Brain microvascular endothelial cell (primary cell): ENCODE results near the gene DGKE.

ENCODE experiments used
- DNase-seq: peaks from one replicate; pipeline ENCODE4 v3.0.0-alpha.2; 2020
- H3K27ac ChIP-seq: fragments of 250-450 bp; sonication (Bioruptor Pico); 2 replicates; pipeline ENCODE4 v1.5.1; 2020; ENCODE audit warnings: mild to moderate bottlenecking, moderate library complexity
- H3K27me3 ChIP-seq: fragments of 250-450 bp; sonication (Bioruptor Pico); replicated peaks from 2 replicates; pipeline ENCODE4 v1.5.1; 2020; ENCODE audit warnings: mild to moderate bottlenecking
- H3K36me3 ChIP-seq: fragments of 250-450 bp; sonication (Bioruptor Pico); replicated peaks from 2 replicates; pipeline ENCODE4 v1.5.1; 2020; ENCODE audit warnings: mild to moderate bottlenecking
- H3K4me3 ChIP-seq: 2 replicates; pipeline ENCODE4 v1.5.1; 2011; ENCODE audit warnings: low read depth, mild to moderate bottlenecking, control low read depth, low read length, moderate library complexity
- in situ Hi-C: cut with HindIII; loops from 2 replicates; pipeline ENCODE4 v1.10.0; 2017; ENCODE audit warnings: low sequenced_read_pairs, low pct_ligation_motif_present
- TF ChIP-seq, protein P1 (sequence below): IDR thresholded peaks from 2 replicates; pipeline ENCODE4 v1.5.1; 2011; ENCODE audit warnings: low read depth, mild to moderate bottlenecking, moderate library complexity, low read length, control low read depth, inconsistent platforms; ENCODE audit errors: missing control alignments

DGKE gene

GRCh38 chr17:56887552-56888467, 53.9 kb downstream of the DGKE start:
- Histone ChIP-seq H3K27ac (no peak overlapping the region), H3K36me3 (peaks cover 6% of the 10 kb centered on the region), H3K4me3 (no peak overlapping the region), H3K27me3 (no peaks in the 10 kb centered on the region)
- in situ Hi-C loops = no loop called here
- TF ChIP-seq, protein P1, sequence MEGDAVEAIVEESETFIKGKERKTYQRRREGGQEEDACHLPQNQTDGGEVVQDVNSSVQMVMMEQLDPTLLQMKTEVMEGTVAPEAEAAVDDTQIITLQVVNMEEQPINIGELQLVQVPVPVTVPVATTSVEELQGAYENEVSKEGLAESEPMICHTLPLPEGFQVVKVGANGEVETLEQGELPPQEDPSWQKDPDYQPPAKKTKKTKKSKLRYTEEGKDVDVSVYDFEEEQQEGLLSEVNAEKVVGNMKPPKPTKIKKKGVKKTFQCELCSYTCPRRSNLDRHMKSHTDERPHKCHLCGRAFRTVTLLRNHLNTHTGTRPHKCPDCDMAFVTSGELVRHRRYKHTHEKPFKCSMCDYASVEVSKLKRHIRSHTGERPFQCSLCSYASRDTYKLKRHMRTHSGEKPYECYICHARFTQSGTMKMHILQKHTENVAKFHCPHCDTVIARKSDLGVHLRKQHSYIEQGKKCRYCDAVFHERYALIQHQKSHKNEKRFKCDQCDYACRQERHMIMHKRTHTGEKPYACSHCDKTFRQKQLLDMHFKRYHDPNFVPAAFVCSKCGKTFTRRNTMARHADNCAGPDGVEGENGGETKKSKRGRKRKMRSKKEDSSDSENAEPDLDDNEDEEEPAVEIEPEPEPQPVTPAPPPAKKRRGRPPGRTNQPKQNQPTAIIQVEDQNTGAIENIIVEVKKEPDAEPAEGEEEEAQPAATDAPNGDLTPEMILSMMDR = no peak
- DNase-seq = no peak

- no peaks in the 10 kb centered on the region for H3K27me3 ChIP-seq
- no peak overlapping the region for H3K27ac ChIP-seq
- in situ Hi-C loops = no loop called here
- no peak overlapping the region for H3K4me3 ChIP-seq
- TF ChIP-seq, protein P1 = no peak
- H3K36me3 ChIP-seq = peaks cover 12% of the 10 kb centered on the region
- no peak for DNase-seq
Measured at GRCh38 chr17:56890390-56890789, 56.4 kb downstream of the DGKE start.

GRCh38 chr17:56890906-56891674, 57.1 kb downstream of the DGKE start:
- in situ Hi-C loops = no loop called here
- peaks cover 12% of the 10 kb centered on the region for H3K36me3 ChIP-seq

DNA sequence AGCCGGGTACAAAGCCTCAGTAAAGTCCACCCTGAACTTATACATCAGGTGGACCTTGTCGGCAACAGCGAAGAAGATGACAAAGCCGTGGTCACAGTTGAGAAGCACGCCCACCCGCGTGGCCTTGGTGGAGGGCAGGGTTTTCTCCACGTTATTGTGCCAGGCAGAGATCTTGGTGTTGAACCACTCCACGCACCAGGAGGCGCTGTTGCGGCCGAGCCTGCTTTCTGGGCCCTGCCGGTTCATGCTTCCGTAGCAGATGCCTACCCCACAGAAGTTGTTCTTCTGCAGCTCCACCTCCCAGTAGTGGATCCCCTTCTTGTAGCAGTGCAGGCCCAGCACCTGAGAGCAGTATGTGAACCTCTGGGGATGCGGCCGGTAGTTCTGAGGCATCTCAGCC, 57.8 kb downstream of the DGKE start:
- TF ChIP-seq, protein P1 = peak; percentile 64
- H3K27ac ChIP-seq = no peak overlapping the region
- no peaks in the 10 kb centered on the region for H3K27me3 ChIP-seq
- in situ Hi-C loops = no loop called here
- H3K4me3 ChIP-seq = no peak overlapping the region
- H3K36me3 ChIP-seq = peaks cover 12% of the 10 kb centered on the region
- DNase-seq = no peak

More at GRCh38 chr17:56890906-56891674, 57.1 kb downstream of the DGKE start:
- Histone ChIP-seq H3K27me3 (no peaks in the 10 kb centered on the region), H3K27ac (no peak overlapping the region), H3K4me3 (no peak overlapping the region)
- DNase-seq = no peak
- TF ChIP-seq, protein P1 = no peak

DNA sequence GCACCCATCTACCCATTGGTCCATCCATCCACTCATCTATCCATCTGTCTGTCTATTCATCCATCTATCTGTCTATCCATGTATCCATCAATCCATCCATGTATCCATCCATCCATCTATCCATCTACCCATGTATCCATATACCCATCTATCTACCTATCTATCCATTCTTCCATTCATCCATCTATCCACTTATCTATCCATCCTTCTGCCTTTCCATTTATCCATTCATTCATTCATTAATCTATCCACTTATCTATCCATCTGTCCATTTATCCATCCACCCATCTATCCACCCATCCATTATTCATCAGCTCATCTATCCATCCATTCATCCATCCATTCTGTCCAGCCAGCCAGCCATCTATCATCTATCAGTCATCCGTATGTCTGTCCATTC, 58.4 kb downstream of the DGKE start:
- no peaks in the 10 kb centered on the region for H3K27me3 ChIP-seq
- H3K36me3 ChIP-seq = peaks cover 12% of the 10 kb centered on the region
- H3K4me3 ChIP-seq = no peak overlapping the region
- TF ChIP-seq, protein P1 = no peak
- no peak for DNase-seq
- no peak overlapping the region for H3K27ac ChIP-seq
- in situ Hi-C loops = no loop called here
